KOPT-K1 (cell line): ENCODE results near the gene AK1.
A peak's percentile ranks its signal among the peaks of the same experiment; 100 is the strongest.

Source experiments
- H3K27ac ChIP-seq: fragments of 200-600 bp; sonication (generic); 2 replicates; pipeline ENCODE4 v1.5.1; 2016; ENCODE audit warnings: antibody characterized with exemption, mild to moderate bottlenecking, low read depth, low read length; ENCODE audit not compliant: poor library complexity, severe bottlenecking
- H3K36me3 ChIP-seq: fragments of 200-600 bp; sonication (generic); 2 replicates; pipeline ENCODE4 v1.5.1; 2017; ENCODE audit warnings: antibody characterized with exemption, mild to moderate bottlenecking, low read length, moderate library complexity; ENCODE audit not compliant: insufficient read depth
- H3K9me3 ChIP-seq: fragments of 200-600 bp; sonication (generic); 2 replicates; pipeline ENCODE4 v1.5.1; 2017; ENCODE audit warnings: antibody characterized with exemption, low read length, mild to moderate bottlenecking; ENCODE audit not compliant: insufficient read depth, poor library complexity, severe bottlenecking

The AK1 gene

GRCh38 chr9:127899128-127899943 lies 21.9 kb upstream of the AK1 start, which contains the start of gene ST6GALNAC6:
Gene ST6GALNAC6 (minus strand): TSS chr9:127899603. CDS start chr9:127897981, 1,622 bp downstream.
- Histone ChIP-seq H3K36me3 (peaks cover 17% of the 10 kb centered on the region), H3K27ac (peak within 1 kb of the TSS; percentile 53), H3K9me3 (no peaks in the 10 kb centered on the region)

- Histone ChIP-seq H3K9me3 (peaks cover 6% of the 10 kb centered on the region), H3K36me3 (peaks cover 25% of the 10 kb centered on the region), H3K27ac (peak overlapping the region; percentile 51)
These were observed 21.1 kb upstream of the AK1 start for GRCh38 chr9:127898433-127899127.

- Histone ChIP-seq H3K27ac (no peak overlapping the region), H3K36me3 (peaks cover 38% of the 10 kb centered on the region), H3K9me3 (peaks cover 18% of the 10 kb centered on the region)
These were observed 19.8 kb upstream of the AK1 start for GRCh38 chr9:127897193-127897692.

- Histone ChIP-seq H3K9me3 (peaks cover 18% of the 10 kb centered on the region), H3K27ac (no peak overlapping the region), H3K36me3 (peaks cover 39% of the 10 kb centered on the region)
These were observed 19.1 kb upstream of the AK1 start for GRCh38 chr9:127896395-127897192.

GRCh38 chr9:127895811-127896210 lies 18.3 kb upstream of the AK1 start:
- Histone ChIP-seq H3K9me3 (peaks cover 18% of the 10 kb centered on the region), H3K27ac (no peak overlapping the region), H3K36me3 (peaks cover 44% of the 10 kb centered on the region)

- peaks cover 54% of the 10 kb centered on the region for H3K36me3 ChIP-seq
- H3K9me3 ChIP-seq: peaks cover 18% of the 10 kb centered on the region
- no peak overlapping the region for H3K27ac ChIP-seq
These were observed 15.9 kb upstream of the AK1 start for GRCh38 chr9:127893392-127893791.

GRCh38 chr9:127892831-127893230 lies 15.4 kb upstream of the AK1 start:
- Histone ChIP-seq H3K9me3 (peaks cover 18% of the 10 kb centered on the region), H3K36me3 (peaks cover 55% of the 10 kb centered on the region), H3K27ac (no peak overlapping the region)

GRCh38 chr9:127890053-127890452 lies 12.6 kb upstream of the AK1 start:
- Histone ChIP-seq H3K36me3 (peaks cover 58% of the 10 kb centered on the region), H3K27ac (no peak overlapping the region), H3K9me3 (peaks cover 18% of the 10 kb centered on the region)

GRCh38 chr9:127887792-127888191 lies 10.3 kb upstream of the AK1 start:
- Histone ChIP-seq H3K27ac (no peak overlapping the region), H3K9me3 (peaks cover 4% of the 10 kb centered on the region), H3K36me3 (peaks cover 35% of the 10 kb centered on the region)

- Histone ChIP-seq H3K36me3 (peaks cover 29% of the 10 kb centered on the region; the same call in 1 of the 2 replicates), H3K27ac (no peak overlapping the region), H3K9me3 (no peaks in the 10 kb centered on the region)
These were observed 9.0 kb upstream of the AK1 start for GRCh38 chr9:127886401-127886972.

- Histone ChIP-seq H3K9me3 (no peaks in the 10 kb centered on the region), H3K36me3 (peaks cover 23% of the 10 kb centered on the region; the same call in 1 of the 2 replicates), H3K27ac (no peak overlapping the region)
These were observed 8.2 kb upstream of the AK1 start for GRCh38 chr9:127885508-127886281.

- Histone ChIP-seq H3K36me3 (peaks cover 16% of the 10 kb centered on the region; the same call in 1 of the 2 replicates), H3K27ac (no peak overlapping the region)
These were observed 7.6 kb upstream of the AK1 start for GRCh38 chr9:127884976-127885490.

GRCh38 chr9:127884427-127884911 lies 7.0 kb upstream of the AK1 start:
- H3K27ac ChIP-seq: no peak overlapping the region

More at GRCh38 chr9:127884976-127885490, 7.6 kb upstream of the AK1 start:
- H3K9me3 ChIP-seq: no peaks in the 10 kb centered on the region

More at GRCh38 chr9:127884427-127884911, 7.0 kb upstream of the AK1 start:
- Histone ChIP-seq H3K9me3 (no peaks in the 10 kb centered on the region), H3K36me3 (peaks cover 14% of the 10 kb centered on the region; the same call in 1 of the 2 replicates)
